CD14-positive monocyte (primary cell): ENCODE measurements around the gene TMEM214. TPM values are rescaled to one million over a fixed set of nuclear protein-coding genes. Genes with fewer than 3 reads are reported as not detected.

Source experiments
- DNase-seq, 3 donors: peaks; one replicate each; pipeline ENCODE4 v3.0.0-alpha.2; 2011 to 2022
- H2AFZ ChIP-seq: 2 replicates; pipeline ENCODE4 v1.6.0; 2012; ENCODE audit warnings: mild to moderate bottlenecking, low read depth, low read length, inconsistent platforms; ENCODE audit not compliant: insufficient read depth, poor library complexity, severe bottlenecking
- H3K27ac ChIP-seq, 2 donors: 1 replicate in 1 of 2; 2 replicates in 1 of 2; pipeline ENCODE4 v1.5.1; 2012 to 2013; ENCODE audit warnings: low read length in 2 of 2, control low read depth in 1 of 2, inconsistent platforms in 1 of 2, low read depth in 1 of 2, mild to moderate bottlenecking in 1 of 2
- H3K27me3 ChIP-seq, 2 donors: one replicate each; pipeline versions ENCODE4 v1.6.0 to v1.6.1; 2011 to 2013; ENCODE audit warnings: low read length in 2 of 2; ENCODE audit not compliant: control insufficient read depth in 2 of 2, insufficient read depth in 2 of 2
- H3K36me3 ChIP-seq, 2 donors: replicated peaks in 1 of 2; 1 replicate in 1 of 2; 2 replicates in 1 of 2; pipeline versions ENCODE4 v1.5.1 to v1.6.1; 2012 to 2013; ENCODE audit warnings: low read length in 2 of 2, control low read depth in 1 of 2, inconsistent platforms in 1 of 2, mild to moderate bottlenecking in 1 of 2; ENCODE audit not compliant: insufficient read depth in 2 of 2, control insufficient read depth in 1 of 2
- H3K4me1 ChIP-seq, 2 donors: 1 replicate in 1 of 2; 2 replicates in 1 of 2; pipeline versions ENCODE4 v1.5.1 to v1.6.1; 2012 to 2013; ENCODE audit warnings: low read length in 2 of 2, control low read depth in 1 of 2, inconsistent platforms in 1 of 2, mild to moderate bottlenecking in 1 of 2, moderate library complexity in 1 of 2; ENCODE audit not compliant: insufficient read depth in 2 of 2, control insufficient read depth in 1 of 2
- H3K4me2 ChIP-seq: replicated peaks from 2 replicates; pipeline ENCODE3; 2012; ENCODE audit warnings: low read length, moderate library complexity, mild to moderate bottlenecking; ENCODE audit not compliant: poor library complexity, severe bottlenecking; ENCODE audit errors: extremely low read depth
- H3K4me3 ChIP-seq, 3 experiments: fragments of 200-600 bp in 1 of 3; sonication (generic) in 1 of 3; replicated peaks in 1 of 3; 1 replicate in 2 of 3; 2 replicates in 1 of 3; pipeline ENCODE4 v1.5.1; 2011 to 2013; ENCODE audit warnings: low read length in 3 of 3, mild to moderate bottlenecking in 3 of 3, control low read depth in 2 of 3, low read depth in 2 of 3, inconsistent platforms in 1 of 3, moderate library complexity in 1 of 3
- H3K79me2 ChIP-seq: 2 replicates; pipeline ENCODE4 v1.6.0; 2012; ENCODE audit warnings: mild to moderate bottlenecking, control low read depth, inconsistent platforms, low read length, moderate library complexity; ENCODE audit not compliant: insufficient read depth
- H3K9ac ChIP-seq: 2 replicates; pipeline ENCODE4 v1.6.0; 2017; ENCODE audit warnings: low read length, mild to moderate bottlenecking; ENCODE audit not compliant: insufficient read depth, poor library complexity, severe bottlenecking
- H3K9me3 ChIP-seq, 2 donors: replicated peaks in 1 of 2; 1 replicate in 1 of 2; 2 replicates in 1 of 2; pipeline versions ENCODE4 v1.5.1 to v1.6.1; 2012 to 2013; ENCODE audit warnings: low read length in 2 of 2, control low read depth in 1 of 2; ENCODE audit not compliant: control insufficient read depth in 1 of 2, insufficient read depth in 1 of 2
- H4K20me1 ChIP-seq: 2 replicates; pipeline ENCODE4 v1.6.0; 2012; ENCODE audit warnings: mild to moderate bottlenecking, low read length, control low read depth, moderate library complexity; ENCODE audit not compliant: insufficient read depth
- H3K27ac Mint-ChIP-seq, 7 donors: one replicate each; pipeline ENCODE4 v1.8.0; 2020; ENCODE audit warnings: mild to moderate bottlenecking in 7 of 7, mixed read lengths in 7 of 7, moderate library complexity in 6 of 7, inconsistent platforms in 2 of 7
- H3K27me3 Mint-ChIP-seq, 3 donors: one replicate each; pipeline ENCODE4 v1.8.0; 2021 to 2022; ENCODE audit warnings: low read depth in 3 of 3, mild to moderate bottlenecking in 3 of 3, mixed read lengths in 3 of 3, moderate library complexity in 3 of 3, inconsistent platforms in 1 of 3
- H3K36me3 Mint-ChIP-seq, 2 donors: one replicate each; pipeline ENCODE4 v1.8.0; 2020; ENCODE audit warnings: mixed read lengths in 2 of 2, inconsistent platforms in 1 of 2, mild to moderate bottlenecking in 1 of 2
- H3K4me1 Mint-ChIP-seq: one replicate; pipeline ENCODE4 v1.8.0; 2020; ENCODE audit warnings: mild to moderate bottlenecking, mixed read lengths
- H3K4me3 Mint-ChIP-seq, 2 donors: one replicate each; pipeline ENCODE4 v1.8.0; 2020; ENCODE audit warnings: mild to moderate bottlenecking in 2 of 2, mixed read lengths in 2 of 2, moderate library complexity in 1 of 2
- H3K9me3 Mint-ChIP-seq, 7 donors: one replicate each; pipeline ENCODE4 v1.8.0; 2020 to 2022; ENCODE audit warnings: mixed read lengths in 7 of 7, mild to moderate bottlenecking in 6 of 7, moderate library complexity in 6 of 7, inconsistent platforms in 2 of 7
- CTCF ChIP-seq: fragments of 200-600 bp; IDR thresholded peaks from one replicate; pipeline ENCODE4 v1.8.0; 2022; ENCODE audit warnings: antibody characterized with exemption, mild to moderate bottlenecking
- WGBS: methylation state at CpG from one replicate; pipeline ENCODE4 v1.1.5; 2013; ENCODE audit warnings: missing lambda C conversion rate; ENCODE audit not compliant: insufficient coverage; 5-methylcytosine and 5-hydroxymethylcytosine counted together
- intact Hi-C, 2 donors: fragments of 100-400 bp; cut with micrococcal nuclease; formaldehyde crosslinking; loops; one replicate each; pipeline versions ENCODE4 v1.15.0 to v1.15.1; 2023
- polyA plus RNA-seq, 3 donors: library from polyadenylated mRNA; depleted of rRNA in 1 of 3; unstranded in 2 of 3; stranded (reverse) in 1 of 3; fragments of 300-500 nt in 2 of 3; fragments of >200 nt in 1 of 3; fragmentation: Illumina TruSeq in 2 of 3; gene quantifications; 1 replicate in 2 of 3; 2 replicates in 1 of 3; pipeline ENCODE4 v1.2.3, GENCODE V29; 2012 to 2021

TMEM214 gene
- polyA plus RNA-seq, 3 donors: 18.3 to 61.7 (median 26.9) TPM

GRCh38 chr2:27013738-27014137 is 19.0 kb upstream of the TMEM214 start:
- no peak overlapping the region for H3K9ac ChIP-seq
- no peak for DNase-seq
- 96% methylated on average over 4 of the region's 4 CpGs for WGBS
- no peaks in the 10 kb centered on the region for H3K9me3 ChIP-seq
- Mint-ChIP-seq H3K27me3 (peaks cover 2 to 9% (median 4%) of the 10 kb centered on the region in 3 donors), H3K4me1 (peaks cover 29% of the 10 kb centered on the region), H3K9me3 (no peaks in the 10 kb centered on the region), H3K27ac (no peak overlapping the region), H3K36me3 (peaks cover 0 to 2% of the 10 kb centered on the region in 2 donors), H3K4me3 (no peak overlapping the region)
- H3K4me2 ChIP-seq: no peak overlapping the region
- intact Hi-C loops: no loop called here
- no peaks in the 10 kb centered on the region for H3K79me2 ChIP-seq
- no peaks in the 10 kb centered on the region for H3K27me3 ChIP-seq
- H3K36me3 ChIP-seq: no peaks in the 10 kb centered on the region
- H2AFZ ChIP-seq: no peak overlapping the region
- TF ChIP-seq CTCF: no peak
- H4K20me1 ChIP-seq: no peaks in the 10 kb centered on the region
- no peak overlapping the region for H3K27ac ChIP-seq
- peaks cover 11 to 18% of the 10 kb centered on the region in 2 donors for H3K4me1 ChIP-seq
- no peak overlapping the region for H3K4me3 ChIP-seq

GRCh38 chr2:27014771-27015433 is 17.9 kb upstream of the TMEM214 start:
- Histone ChIP-seq H3K9ac (no peak overlapping the region), H3K9me3 (no peaks in the 10 kb centered on the region), H3K36me3 (no peaks in the 10 kb centered on the region), H3K27ac (no peak overlapping the region), H3K79me2 (no peaks in the 10 kb centered on the region), H3K27me3 (no peaks in the 10 kb centered on the region), H3K4me1 (peaks cover 8 to 10% of the 10 kb centered on the region in 2 donors), H3K4me2 (no peak overlapping the region), H2AFZ (no peak overlapping the region), H4K20me1 (no peaks in the 10 kb centered on the region), H3K4me3 (no peak overlapping the region)
- Mint-ChIP-seq H3K27me3 (peaks cover 3 to 8% (median 4%) of the 10 kb centered on the region in 3 donors), H3K36me3 (peaks cover 0 to 2% of the 10 kb centered on the region in 2 donors), H3K9me3 (no peaks in the 10 kb centered on the region), H3K27ac (peak overlapping the region in 2 of 7 donors; percentile 25 to 42), H3K4me1 (peaks cover 20% of the 10 kb centered on the region), H3K4me3 (no peak overlapping the region)
- intact Hi-C loops: loop anchor here in 1 of 2 donors (5.0 kb wide), 1 partner anchor 168 kb away; the partner anchor contains the start of gene DPYSL5
- DNase-seq: no peak
- no peak for TF ChIP-seq CTCF
- WGBS: 92% methylated on average over 6 of the region's 8 CpGs
